SIG-M5 treated with dmso at 0.1 percent for 504 hours (cell line): Measurements from ENCODE around the gene TMPRSS9.
A peak's percentile ranks its signal among the peaks of the same experiment; 100 is the strongest.

Experiments
- DNase-seq: peaks from one replicate; lab custom pipeline; 2025; ENCODE audit not compliant: unreplicated experiment; lab: John Stamatoyannopoulos, UW

Gene TMPRSS9

GRCh38 chr19:2417881-2418406, 57.9 kb downstream of the TMPRSS9 start:
- no peak for DNase-seq

DNA sequence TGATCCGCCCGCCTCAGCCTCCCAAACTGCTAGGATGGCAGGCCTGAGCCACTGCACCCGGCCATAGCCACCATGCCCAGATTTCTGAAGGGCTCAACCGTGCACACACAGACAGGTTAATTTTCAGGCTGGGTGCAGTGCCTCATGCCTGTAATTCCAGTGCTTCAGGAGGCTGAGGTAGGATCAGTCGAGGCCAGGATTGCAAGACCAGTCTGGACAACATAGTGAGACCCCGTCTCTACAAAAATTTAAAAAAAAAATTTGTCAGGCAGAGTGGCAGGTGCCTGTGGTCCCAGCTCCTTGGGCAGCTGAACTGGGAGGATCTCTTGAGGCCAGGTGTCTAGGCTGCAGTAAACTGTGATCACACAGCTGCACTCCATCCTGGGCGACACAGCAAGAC, 59.7 kb downstream of the TMPRSS9 start:
- DNase-seq, result no peak

DNA sequence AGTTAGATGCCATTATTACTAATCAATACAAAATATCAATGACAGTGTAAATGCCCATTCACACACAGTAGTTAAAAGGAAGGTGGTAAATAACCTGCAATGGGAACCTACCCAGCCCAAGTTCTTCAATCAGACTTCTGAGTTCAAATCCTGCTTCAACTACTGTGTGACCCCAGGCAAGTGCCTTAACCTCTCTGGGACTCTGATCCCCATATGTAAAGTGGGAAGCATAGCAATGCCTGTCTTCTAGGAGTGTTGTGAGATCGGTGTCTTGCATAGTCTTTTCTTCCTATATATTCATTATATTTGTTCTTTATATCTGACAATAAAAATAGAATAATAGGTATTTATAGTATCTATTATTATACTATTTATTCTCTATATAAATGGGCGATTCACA, 60.4 kb downstream of the TMPRSS9 start:
- no peak for DNase-seq

DNA sequence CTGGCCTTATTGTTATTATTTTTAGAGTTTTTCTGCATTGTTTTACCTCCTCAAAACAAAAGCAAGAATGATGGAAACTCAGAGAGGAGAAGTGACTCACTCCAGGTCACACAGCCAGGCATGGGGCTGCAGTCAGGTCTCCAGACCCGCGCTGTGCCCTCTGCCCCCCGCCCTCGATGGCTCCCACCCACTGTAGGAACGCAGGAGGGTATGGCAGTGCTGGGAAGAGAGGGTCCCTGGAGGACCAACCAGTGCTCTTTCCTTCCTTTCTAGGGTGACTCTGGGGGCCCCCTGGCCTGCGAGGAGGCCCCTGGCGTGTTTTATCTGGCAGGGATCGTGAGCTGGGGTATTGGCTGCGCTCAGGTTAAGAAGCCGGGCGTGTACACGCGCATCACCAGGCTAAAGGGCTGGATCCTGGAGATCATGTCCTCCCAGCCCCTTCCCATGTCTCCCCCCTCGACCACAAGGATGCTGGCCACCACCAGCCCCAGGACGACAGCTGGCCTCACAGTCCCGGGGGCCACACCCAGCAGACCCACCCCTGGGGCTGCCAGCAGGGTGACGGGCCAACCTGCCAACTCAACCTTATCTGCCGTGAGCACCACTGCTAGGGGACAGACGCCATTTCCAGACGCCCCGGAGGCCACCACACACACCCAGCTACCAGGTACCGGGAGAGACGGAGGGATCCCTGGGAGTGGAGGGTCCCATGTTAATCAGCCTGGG, 61.7 kb downstream of the TMPRSS9 start:
- DNase-seq, result no peak

GRCh38 chr19:2423071-2423914, 63.2 kb downstream of the TMPRSS9 start:
- DNase-seq, result no peak

DNA sequence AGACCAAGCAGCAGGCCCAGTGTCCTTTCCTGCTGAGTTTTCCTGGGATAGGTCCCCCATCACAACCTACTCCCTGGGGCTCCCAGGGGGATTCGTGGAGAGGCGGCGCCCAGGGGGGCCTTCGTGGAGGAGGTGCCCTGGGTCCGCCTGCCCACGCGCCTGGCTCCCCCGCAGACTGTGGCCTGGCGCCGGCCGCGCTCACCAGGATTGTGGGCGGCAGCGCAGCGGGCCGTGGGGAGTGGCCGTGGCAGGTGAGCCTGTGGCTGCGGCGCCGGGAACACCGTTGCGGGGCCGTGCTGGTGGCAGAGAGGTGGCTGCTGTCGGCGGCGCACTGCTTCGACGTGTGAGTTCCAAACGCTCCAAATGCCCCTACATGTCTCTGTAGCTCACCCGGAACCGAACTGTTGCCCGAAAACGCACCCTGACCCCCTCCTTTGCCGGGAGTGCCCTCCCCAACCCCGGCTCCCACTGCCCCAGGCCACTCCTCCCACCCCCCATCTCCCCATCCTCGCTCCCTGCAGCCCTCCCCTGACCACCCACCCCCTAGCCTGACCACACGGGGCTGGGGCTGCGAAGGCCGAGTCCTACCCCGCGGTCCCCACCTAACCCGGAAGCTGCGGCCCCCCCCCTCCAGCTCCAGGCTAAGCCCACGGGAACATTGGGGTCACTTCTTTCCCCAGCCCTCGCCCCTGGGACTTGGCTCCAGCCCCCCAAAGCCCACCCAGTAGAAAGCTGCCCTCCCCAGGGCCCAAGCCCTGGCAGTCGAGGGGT, 64.0 kb downstream of the TMPRSS9 start:
- DNase-seq, result no peak

- DNase-seq, result no peak
These were observed 64.9 kb downstream of the TMPRSS9 start for GRCh38 chr19:2424686-2425621.

- no peak for DNase-seq
These were observed 65.8 kb downstream of the TMPRSS9 start for GRCh38 chr19:2425622-2426581.

GRCh38 chr19:2426611-2427428, 66.8 kb downstream of the TMPRSS9 start:
- peak; percentile 43 for DNase-seq

DNA sequence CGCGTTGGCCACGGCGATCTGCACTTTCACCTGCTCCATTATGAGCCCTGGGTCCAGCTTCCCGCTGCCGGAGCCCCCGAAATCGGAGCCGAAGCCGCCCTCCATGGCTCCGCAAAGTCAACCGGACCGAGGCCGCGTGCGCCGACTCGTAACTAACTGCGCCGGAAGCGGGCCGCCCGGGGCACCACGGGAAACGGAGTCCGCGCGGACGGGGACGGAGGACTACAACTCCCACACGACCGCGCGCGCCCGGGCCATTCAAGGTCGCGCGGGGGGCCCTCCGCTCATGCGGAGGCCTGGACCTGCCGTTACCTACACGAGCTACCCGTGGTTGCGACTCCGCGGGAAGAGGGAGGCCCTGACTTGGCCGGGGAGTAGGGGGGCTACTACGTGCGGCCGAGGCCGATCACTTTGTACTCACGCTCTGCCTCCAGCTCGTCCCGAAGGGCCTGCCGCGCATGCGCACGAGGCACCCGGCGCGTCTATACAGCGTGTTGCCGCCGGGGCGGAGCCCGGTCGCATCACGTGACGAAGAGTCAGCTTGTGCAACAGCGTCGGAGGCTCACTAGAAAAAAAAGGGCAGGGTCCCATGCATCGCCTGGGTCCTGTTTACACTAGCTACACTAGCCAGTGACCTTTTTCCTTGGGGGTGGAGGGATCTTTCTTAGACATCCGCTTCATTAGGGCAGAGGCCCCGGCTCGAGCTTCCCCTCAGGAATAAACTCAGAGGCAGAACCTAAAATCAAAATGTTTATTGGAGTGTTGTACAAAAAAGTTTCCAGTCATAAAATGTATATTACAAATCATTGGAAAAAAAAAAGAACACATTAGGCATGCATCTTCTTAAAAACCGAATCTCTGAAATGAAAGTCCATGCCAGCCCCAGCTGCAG, 67.6 kb downstream of the TMPRSS9 start, which contains the start of gene TIMM13:
TSS of gene TIMM13 (minus strand) at position 158 of the 892 bp plus-strand sequence. CDS start at position 105, 53 bp downstream.
- peak; percentile 87 for DNase-seq

DNA sequence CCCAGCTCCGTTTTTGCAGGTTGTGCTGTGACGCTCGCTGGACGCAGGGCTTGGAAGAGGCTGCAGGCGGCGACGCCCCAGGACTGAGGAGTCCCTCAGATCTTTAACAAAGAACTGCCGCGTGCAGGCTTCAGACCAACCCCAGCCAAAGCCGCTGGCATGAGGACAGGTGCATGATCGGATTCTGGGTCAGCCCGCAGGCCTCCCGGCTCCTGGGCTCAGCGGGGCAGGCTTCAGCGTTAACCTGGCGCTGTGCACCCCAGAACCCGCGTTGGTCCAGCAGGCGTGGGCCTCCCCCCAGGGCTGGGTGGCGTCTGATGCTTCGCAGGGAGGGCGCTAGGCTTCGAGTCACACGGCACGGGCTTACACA, 68.2 kb downstream of the TMPRSS9 start:
- no peak for DNase-seq

- no peak for DNase-seq
These were observed 69.0 kb downstream of the TMPRSS9 start for GRCh38 chr19:2428756-2429711.

- no peak for DNase-seq
These were observed 70.0 kb downstream of the TMPRSS9 start for GRCh38 chr19:2429917-2430535.

DNA sequence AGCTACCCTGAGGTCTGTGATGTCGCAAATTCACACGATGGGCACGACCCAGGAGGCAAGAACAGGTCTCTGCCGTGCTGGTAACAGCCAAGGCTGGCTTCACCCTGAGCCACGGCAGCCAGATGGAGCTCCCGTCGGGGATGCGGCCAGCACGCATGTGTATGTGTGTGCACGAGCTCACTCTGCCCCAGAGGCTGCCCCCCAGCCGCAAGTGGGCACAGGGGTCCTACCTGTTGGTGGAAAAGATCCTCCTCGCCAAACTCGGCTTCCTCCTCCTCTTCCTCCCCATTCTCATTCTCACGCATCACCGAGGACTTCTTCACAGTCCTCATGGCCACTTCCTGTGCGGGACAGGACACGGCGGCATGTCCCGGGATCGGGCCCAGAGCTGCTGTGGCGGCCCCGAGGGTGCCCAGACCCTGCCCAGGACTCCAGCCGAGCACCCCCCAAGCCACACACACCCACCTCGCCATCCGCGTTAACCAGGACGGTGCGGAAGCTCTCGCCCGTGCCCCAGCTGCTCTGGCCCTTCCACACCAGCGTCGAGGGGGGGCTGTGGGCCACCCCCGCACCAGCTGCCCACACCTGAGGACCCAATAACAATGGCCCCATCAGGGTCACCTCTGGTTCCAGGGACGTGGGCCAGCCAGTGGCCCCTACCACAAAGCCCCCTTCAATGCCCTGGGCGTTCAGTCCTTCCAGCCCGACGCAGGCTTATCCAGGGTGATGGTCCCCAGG, 71.4 kb downstream of the TMPRSS9 start:
- no peak for DNase-seq
